OCI-LY3 (cell line): Measurements from ENCODE around the gene ABCF3.

Experiments
- EZH2phosphoT487 ChIP-seq: fragments of 200-600 bp; shearing (Covaris generic); IDR thresholded peaks from 2 replicates; pipeline ENCODE4 v1.6.1; 2018; ENCODE audit warnings: antibody characterized with exemption, mixed run types, low read depth
- TF ChIP-seq, protein P1 (sequence below): fragments of 200-600, 300-600 bp; sonication (generic); IDR thresholded peaks from 2 replicates; pipeline ENCODE4 v1.5.1; 2014; ENCODE audit warnings: antibody characterized with exemption, low read length, low read depth

DNA sequence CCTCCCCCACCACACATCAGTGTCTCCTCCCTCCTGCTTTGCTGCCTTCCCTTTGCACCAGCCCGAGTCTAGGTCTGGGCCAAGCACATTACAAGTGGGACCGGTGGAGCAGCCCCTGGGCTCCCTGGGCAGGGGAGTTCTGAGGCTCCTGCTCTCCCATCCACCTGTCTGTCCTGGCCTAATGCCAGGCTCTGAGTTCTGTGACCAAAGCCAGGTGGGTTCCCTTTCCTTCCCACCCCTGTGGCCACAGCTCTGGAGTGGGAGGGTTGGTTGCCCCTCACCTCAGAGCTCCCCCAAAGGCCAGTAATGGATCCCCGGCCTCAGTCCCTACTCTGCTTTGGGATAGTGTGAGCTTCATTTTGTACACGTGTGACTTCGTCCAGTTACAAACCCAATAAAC, 2.3 kb upstream of the ABCF3 start:
- TF ChIP-seq, protein P1, sequence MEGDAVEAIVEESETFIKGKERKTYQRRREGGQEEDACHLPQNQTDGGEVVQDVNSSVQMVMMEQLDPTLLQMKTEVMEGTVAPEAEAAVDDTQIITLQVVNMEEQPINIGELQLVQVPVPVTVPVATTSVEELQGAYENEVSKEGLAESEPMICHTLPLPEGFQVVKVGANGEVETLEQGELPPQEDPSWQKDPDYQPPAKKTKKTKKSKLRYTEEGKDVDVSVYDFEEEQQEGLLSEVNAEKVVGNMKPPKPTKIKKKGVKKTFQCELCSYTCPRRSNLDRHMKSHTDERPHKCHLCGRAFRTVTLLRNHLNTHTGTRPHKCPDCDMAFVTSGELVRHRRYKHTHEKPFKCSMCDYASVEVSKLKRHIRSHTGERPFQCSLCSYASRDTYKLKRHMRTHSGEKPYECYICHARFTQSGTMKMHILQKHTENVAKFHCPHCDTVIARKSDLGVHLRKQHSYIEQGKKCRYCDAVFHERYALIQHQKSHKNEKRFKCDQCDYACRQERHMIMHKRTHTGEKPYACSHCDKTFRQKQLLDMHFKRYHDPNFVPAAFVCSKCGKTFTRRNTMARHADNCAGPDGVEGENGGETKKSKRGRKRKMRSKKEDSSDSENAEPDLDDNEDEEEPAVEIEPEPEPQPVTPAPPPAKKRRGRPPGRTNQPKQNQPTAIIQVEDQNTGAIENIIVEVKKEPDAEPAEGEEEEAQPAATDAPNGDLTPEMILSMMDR = no peak
- TF ChIP-seq EZH2phosphoT487 = no peak
